Motor neuron (in vitro differentiated cells): ENCODE measurements around the gene NUP37. TPM values are rescaled to one million over a fixed set of nuclear protein-coding genes. Genes with fewer than 3 reads are reported as not detected.
"Not testable (repeated sequence)": the region's sequence is repeated elsewhere in the genome, so short reads cannot be mapped to it uniquely, and the experiment has no call there.

ENCODE experiments used
- ATAC-seq, 8 experiments: fragments of 200-7000 bp; cut with Tn5 transposase; replicated peaks in 6 of 8; 2 replicates each; pipeline ENCODE4 v1.8.0; 2021; ENCODE audit warnings: mild to moderate bottlenecking in 8 of 8, moderate library complexity in 8 of 8
- H3K27ac ChIP-seq, 2 donors: fragments of 250-450 bp; sonication (Bioruptor Pico); 2 replicates each; pipeline ENCODE4 v1.9.0; 2021; ENCODE audit warnings: antibody characterized with exemption in 2 of 2, mild to moderate bottlenecking in 2 of 2, moderate library complexity in 1 of 2
- H3K4me1 ChIP-seq, 2 donors: fragments of 250-450 bp; sonication (Bioruptor Pico); replicated peaks in 1 of 2; 2 replicates each; pipeline ENCODE4 v1.6.1; 2021; ENCODE audit warnings: antibody characterized with exemption in 2 of 2, mild to moderate bottlenecking in 2 of 2, moderate library complexity in 1 of 2
- H3K4me3 ChIP-seq, 5 donors: fragments of 250-450 bp; sonication (Bioruptor Pico); 2 replicates each; pipeline ENCODE4 v1.9.0; 2021; ENCODE audit warnings: antibody characterized with exemption in 5 of 5, mild to moderate bottlenecking in 5 of 5, moderate library complexity in 4 of 5
- WGBS, 10 experiments: fragments of 450-650 bp; shearing (Covaris generic); methylation state at CpG; one replicate each; pipeline ENCODE4 v1.0.0; 2022; 5-methylcytosine and 5-hydroxymethylcytosine counted together
- in situ Hi-C, 9 experiments: fragments of 400-800 bp; cut with MboI; loops; one replicate each; pipeline ENCODE4 v1.15.0; 2021; ENCODE audit warnings: low sequenced_read_pairs in 9 of 9, low pct_unique_long_range_greater_than_20kb in 2 of 9; ENCODE audit not compliant: unreplicated experiment in 9 of 9
- total RNA-seq, 8 experiments: library from RNA; unstranded; fragments of 300-600 nt; gene quantifications; 2 replicates each; pipeline versions ENCODE4 v1.2.3 to v1.2.4, GENCODE V29; 2022

Gene NUP37
- total RNA-seq, 8 experiments from 2014 or later, result 13.8 to 37.7 (median 24.4) TPM

DNA sequence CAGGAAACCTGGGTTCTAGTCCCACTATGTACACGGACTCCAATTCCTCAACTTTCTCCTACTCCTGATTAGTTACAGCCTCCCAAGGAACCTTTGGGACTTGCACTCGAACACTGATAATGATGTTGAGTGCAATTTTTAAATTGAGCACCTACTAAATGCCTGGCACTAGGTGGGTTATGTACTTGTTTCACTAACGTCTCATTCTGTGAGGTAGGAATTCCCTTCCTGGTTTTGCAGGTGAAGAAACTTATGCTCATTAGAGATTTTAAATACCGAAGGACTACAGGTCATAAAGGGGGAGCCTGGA is 605 bp upstream of the NUP37 start:
- 0% methylated on average over 1 to 3 of the region's 4 CpGs; no CpG with 5 or more reads in 3 of the 10 experiments for WGBS, 10 experiments

DNA sequence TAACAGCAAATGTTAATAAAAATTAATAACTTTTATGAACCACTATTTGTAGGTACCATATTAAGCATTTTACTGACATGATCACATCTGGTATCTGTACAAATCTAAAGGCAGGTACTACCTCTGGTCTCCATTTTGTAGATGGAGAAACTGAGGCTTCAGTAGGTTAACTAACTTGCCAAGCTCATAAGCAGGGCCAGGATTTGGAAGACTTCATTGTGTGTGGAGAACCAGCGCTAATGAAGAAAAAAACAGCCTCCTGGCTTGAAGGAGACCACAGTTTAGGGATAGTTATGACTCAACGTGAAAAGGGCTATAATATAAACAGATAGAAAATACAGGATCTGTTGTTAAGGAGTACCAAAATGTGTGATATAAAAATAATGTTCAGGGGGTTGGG is 1.0 kb downstream of the NUP37 start:
- peak overlapping the region in 4 of 5 donors; percentile 57 to 95 (median 64) for H3K4me3 ChIP-seq
- no peak for ATAC-seq
- in situ Hi-C loops, result no loop called here
- H3K4me1 ChIP-seq, result peaks cover 6 to 7% of the 10 kb centered on the region in 2 donors
- H3K27ac ChIP-seq, result no peak overlapping the region
- 0 to 100% (median 78%) methylated on average over 1 to 2 of the region's 2 CpGs; no CpG with 5 or more reads in 1 of the 10 experiments for WGBS, 10 experiments

More for the DNA sequence above, 605 bp upstream of the NUP37 start:
- no peak for ATAC-seq
- peak overlapping the region; percentile 57 to 95 (median 66) for H3K4me3 ChIP-seq
- H3K4me1 ChIP-seq, result peaks cover 6 to 7% of the 10 kb centered on the region in 2 donors
- in situ Hi-C loops, result no loop called here
- no peak overlapping the region for H3K27ac ChIP-seq

DNA sequence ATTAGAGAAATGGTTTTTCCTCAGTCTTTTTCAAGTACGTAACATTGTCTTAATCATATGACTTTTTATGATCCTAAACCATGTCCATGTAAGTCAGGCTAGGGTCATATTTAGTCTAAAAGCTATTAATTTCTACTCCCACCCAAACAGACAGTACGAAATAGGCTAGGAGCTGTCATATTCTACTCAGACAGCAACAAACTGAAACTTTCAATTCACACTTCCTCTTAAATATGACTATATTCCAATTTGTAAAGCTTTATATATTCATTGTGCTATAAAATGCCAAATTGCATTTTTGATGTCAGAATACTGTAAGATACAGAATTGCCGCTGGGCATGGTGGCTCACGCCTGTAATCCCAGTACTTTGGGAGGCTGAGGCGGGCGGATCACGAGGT is 3.5 kb downstream of the NUP37 start:
- H3K4me1 ChIP-seq, result peaks cover 6 to 7% of the 10 kb centered on the region in 2 donors
- in situ Hi-C loops, result no loop called here
- WGBS, 10 experiments, result 80 to 100% (median 95%) methylated on average over 1 to 7 of the region's 7 CpGs; no CpG with 5 or more reads in 1 of the 10 experiments
- no peak overlapping the region for H3K4me3 ChIP-seq
- H3K27ac ChIP-seq, result no peak overlapping the region
- no peak for ATAC-seq

DNA sequence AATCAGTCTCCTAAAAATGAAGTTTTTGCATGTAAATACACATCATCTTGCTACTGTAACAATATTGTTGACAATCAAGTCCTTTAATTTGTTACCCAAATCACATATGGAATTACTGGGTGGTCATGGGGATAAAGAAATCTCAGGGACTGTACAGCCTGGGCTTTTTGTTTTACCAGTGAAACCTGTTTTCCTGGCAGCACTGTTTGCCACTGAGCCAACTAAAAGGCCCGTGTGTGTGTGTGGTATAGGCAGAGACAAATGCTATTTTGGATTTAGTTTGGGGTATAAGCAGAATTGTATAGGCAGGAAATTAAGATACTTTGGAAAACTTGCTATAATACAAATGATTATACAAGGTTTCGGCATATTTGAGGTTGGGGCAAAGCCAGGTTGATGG is 5.7 kb downstream of the NUP37 start:
- 50 to 100% (median 76%) methylated on average over 1 to 2 of the region's 2 CpGs; no CpG with 5 or more reads in 2 of the 10 experiments for WGBS, 10 experiments

DNA sequence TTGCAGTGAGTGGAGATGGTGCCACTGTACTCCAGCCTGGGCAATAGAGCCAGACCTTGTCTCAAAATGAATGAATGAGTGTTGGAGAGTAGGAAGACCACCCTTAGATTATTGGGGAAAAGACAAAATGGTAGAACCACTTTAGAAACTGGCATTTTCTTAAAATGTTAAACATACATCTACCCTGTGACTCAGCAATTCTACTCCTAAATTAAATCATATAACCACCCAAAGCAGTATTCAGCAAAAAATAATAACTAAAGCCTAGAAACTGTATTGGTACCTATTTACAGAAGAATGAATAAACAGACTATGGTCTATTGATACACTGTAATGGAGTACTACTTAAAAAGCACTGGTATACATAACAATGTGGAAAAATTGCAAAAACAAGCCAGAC is 9.1 kb downstream of the NUP37 start:
- Histone ChIP-seq H3K4me1 (no peaks in the 10 kb centered on the region), H3K27ac (no peak overlapping the region), H3K4me3 (no peak overlapping the region)
- ATAC-seq, result no peak
- in situ Hi-C loops, result no loop called here

More for the DNA sequence above, 5.7 kb downstream of the NUP37 start:
- in situ Hi-C loops, result no loop called here
- no peak for ATAC-seq
- H3K4me1 ChIP-seq, result peaks cover 4 to 5% of the 10 kb centered on the region in 2 donors
- no peak overlapping the region for H3K27ac ChIP-seq
- H3K4me3 ChIP-seq, result no peak overlapping the region

DNA sequence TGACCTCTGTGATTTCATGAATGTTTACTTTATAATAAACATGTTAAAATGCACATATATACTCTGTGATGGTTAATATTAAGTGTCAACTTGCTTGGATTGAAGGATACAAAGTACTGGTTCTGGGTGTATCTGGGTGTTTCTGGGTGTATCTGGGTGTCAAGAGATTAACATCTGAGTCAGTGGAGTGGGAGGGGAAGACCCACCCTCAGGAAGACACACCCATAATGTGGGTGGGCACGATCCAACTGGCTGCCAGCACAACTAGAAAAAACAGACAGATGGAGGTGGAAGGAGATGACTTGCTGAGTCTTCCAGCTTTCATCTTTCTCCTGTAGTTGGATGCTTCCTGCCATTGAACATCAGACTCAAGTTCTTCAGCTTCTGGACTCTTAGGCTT is 11.9 kb downstream of the NUP37 start:
- ATAC-seq, result peak in 2 of 8 experiments; percentile 78 to 99
- 100% methylated on average over 1 of the region's 1 CpG; no CpG with 5 or more reads in 8 of the 10 experiments for WGBS, 10 experiments
- in situ Hi-C loops, result no loop called here
- no peak overlapping the region for H3K4me3 ChIP-seq
- no peak overlapping the region for H3K27ac ChIP-seq
- H3K4me1 ChIP-seq, result no peaks in the 10 kb centered on the region

DNA sequence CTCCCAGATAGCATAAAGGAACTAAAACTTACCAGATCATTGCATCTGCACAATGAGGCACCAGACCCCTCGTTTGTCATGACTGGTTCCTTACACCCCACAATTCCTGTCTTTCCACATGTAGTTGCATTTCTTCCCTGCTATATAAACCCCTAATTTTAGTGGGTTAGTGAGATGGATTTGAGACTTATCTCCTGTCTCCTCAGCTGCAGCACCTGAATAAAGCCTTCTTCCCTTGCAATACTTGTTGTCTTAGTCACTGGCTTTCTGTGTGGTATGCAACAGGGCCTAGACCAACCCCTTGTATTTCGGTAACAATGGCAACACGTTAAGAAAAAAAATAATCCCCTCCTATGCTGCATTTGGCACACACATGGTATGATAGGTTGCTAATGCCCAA is 13.0 kb downstream of the NUP37 start:
- in situ Hi-C loops, result no loop called here
- Histone ChIP-seq H3K27ac (no peak overlapping the region), H3K4me1 (no peaks in the 10 kb centered on the region), H3K4me3 (no peak overlapping the region)
- ATAC-seq, result no peak
- 75 to 100% (median 96%) methylated on average over 1 to 3 of the region's 3 CpGs for WGBS, 10 experiments

DNA sequence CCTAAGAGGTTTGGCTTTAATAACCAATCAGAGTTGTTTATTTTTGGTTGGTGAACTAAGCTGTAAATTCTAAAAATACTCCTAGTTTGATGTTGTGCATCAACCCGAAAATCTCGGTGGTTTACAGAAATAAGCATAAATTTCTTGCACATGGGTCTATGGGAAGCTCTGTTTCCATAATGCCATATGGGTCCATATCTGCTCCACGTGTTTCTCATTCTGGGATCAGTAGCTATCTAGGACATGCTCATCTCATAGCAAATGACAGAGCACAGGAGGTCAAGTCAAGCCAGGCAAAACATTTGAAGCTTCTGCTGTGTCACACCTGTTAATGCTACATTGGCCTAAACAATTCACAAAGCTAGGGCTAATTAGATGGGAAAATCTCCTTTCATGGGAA is 23.1 kb downstream of the NUP37 start:
- Histone ChIP-seq H3K27ac (no peak overlapping the region), H3K4me1 (no peaks in the 10 kb centered on the region), H3K4me3 (no peak overlapping the region)
- 60 to 100% (median 82%) methylated on average over 1 to 3 of the region's 3 CpGs; no CpG with 5 or more reads in 1 of the 10 experiments for WGBS, 10 experiments
- ATAC-seq, result no peak
- in situ Hi-C loops, result no loop called here

DNA sequence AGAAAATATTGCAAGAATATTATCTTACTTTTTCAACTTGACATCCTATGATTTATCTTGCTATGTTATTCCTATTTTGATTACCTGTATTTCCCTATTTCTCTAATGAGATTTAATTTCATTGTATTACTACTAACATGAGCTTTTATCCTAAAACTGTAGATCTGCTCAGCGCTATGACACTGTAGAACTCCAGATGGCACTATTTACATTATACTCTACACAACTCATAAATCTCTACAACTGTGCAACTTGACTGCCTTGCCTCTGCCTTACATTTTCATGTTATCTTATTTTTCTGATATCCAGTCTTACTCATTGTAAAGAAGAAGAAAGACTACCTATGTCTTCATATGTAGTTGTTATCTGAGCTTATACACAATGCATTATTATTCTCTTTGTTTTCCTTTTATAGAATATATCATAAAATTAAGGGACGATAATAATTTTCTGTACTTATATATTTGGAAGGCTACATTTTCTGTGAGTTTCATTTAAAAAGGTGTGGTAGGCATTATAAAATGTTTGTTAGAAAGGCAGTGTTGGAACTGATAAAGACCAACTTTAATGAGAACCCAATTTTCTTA is 24.1 kb downstream of the NUP37 start:
- 50 to 100% (median 81%) methylated on average over 1 to 2 of the region's 2 CpGs for WGBS, 10 experiments
- Histone ChIP-seq H3K27ac (no peak overlapping the region), H3K4me1 (no peaks in the 10 kb centered on the region), H3K4me3 (no peak overlapping the region)
- ATAC-seq, result peak in 5 of 8 experiments; percentile 39 to 73 (median 66)
- in situ Hi-C loops, result no loop called here

DNA sequence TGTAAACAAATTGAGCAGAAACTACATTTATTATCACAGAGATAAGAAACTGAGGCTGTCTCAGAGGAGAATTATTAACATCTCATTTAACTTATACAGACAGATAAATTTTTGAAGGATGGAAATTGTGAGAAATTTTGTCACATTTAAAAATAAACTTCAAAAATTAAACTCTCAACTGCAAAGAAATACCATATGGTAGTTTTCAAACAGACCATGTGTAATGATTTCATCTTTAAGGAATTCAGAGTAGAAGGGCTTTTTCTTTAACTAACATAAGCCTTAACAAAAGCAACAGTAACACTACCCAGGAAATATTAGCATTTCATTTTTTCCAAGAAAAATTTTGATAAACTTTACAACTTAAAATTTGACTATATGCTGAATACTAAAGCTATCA is 26.6 kb downstream of the NUP37 start:
- H3K4me3 ChIP-seq, result no peak overlapping the region
- in situ Hi-C loops, result no loop called here
- no peaks in the 10 kb centered on the region for H3K4me1 ChIP-seq
- H3K27ac ChIP-seq, result no peak overlapping the region
- peak in 1 of 8 experiments; percentile 22 for ATAC-seq

DNA sequence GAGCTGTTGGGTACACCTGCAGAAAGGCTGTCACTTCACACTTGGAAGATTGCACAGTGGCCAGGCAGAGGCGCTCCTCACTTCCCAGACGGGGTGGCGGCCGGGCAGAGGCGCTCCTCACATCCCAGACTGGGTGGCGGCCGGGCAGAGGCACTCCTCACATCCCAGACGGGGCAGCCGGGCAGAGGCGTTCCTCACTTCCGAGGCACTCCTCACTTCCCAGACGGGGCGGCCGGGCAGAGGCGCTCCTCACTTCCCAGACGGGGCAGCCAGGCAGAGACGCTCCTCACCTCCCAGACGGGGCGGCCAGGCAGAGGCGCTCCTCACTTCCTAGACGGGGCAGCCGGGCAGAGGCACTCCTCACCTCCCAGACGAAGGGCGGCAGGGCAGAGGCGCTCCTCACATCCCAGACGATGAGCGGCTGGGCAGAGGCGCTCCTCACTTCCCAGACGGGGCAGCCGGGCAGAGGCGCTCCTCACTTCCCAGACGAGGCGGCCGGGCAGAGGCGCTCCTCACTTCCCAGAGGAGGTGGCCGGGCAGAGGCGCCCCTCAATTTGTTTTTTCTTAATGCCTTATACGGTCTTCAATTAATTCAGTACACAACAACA is 30.6 kb downstream of the NUP37 start:
- H3K4me1 ChIP-seq, H3K27ac ChIP-seq, ATAC-seq, in situ Hi-C loops, H3K4me3 ChIP-seq: not testable (repeated sequence)
- 80 to 100% (median 90%) methylated on average over 1 to 2 of the region's 38 CpGs; no CpG with 5 or more reads in 7 of the 10 experiments for WGBS, 10 experiments

DNA sequence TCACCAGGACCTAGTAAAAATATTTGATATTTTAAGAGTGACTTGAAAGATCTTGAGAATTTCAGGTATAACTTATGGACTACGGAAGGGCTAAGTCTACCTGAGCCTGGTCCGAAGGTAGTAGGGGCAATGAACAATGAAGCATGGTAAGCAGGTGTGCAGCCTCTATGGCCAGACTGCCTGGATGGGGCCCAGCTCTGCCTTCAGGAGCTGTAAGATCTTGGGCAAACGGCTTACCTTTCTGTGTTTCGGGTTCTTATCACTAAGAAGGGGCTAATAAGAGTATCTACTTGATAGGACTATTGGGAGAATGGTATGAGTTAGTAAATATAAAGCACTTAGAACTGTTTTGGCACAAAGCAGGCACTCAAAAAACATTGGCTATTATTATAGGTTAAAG is 39.1 kb downstream of the NUP37 start:
- WGBS, 10 experiments, result 91 to 100% (median 100%) methylated on average over 2 to 4 of the region's 4 CpGs; no CpG with 5 or more reads in 1 of the 10 experiments
- no peaks in the 10 kb centered on the region for H3K4me1 ChIP-seq
- H3K27ac ChIP-seq, result no peak overlapping the region
- no peak overlapping the region for H3K4me3 ChIP-seq
- in situ Hi-C loops, result no loop called here
- no peak for ATAC-seq

DNA sequence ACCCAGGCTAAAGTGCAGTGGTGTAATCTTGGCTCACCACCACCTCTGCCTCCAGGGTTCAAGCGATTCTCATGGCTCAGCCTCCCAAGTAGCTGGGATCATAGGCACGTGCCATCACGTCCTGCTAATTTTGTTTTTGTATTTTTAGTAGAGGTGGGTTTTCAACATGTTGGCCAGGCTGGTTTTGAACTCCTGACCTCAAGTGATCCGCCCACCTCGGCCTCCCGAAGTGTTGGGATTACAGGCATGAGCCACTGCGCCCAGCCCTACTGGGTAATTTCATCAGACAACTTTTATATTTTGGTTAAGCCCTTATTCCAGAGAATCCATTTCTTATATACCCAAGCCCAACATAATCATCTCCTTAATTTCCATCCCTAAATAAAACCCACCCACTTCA is 47.8 kb downstream of the NUP37 start:
- in situ Hi-C loops, result loop anchor here in 1 of 9 experiments (25.0 kb wide), 1 partner anchor 110 kb away; no protein-coding TSS in a partner anchor
- not testable (repeated sequence) for H3K4me1 ChIP-seq, H3K27ac ChIP-seq, ATAC-seq, H3K4me3 ChIP-seq
- 87 to 100% (median 96%) methylated on average over 4 to 7 of the region's 7 CpGs; no CpG with 5 or more reads in 7 of the 10 experiments for WGBS, 10 experiments

DNA sequence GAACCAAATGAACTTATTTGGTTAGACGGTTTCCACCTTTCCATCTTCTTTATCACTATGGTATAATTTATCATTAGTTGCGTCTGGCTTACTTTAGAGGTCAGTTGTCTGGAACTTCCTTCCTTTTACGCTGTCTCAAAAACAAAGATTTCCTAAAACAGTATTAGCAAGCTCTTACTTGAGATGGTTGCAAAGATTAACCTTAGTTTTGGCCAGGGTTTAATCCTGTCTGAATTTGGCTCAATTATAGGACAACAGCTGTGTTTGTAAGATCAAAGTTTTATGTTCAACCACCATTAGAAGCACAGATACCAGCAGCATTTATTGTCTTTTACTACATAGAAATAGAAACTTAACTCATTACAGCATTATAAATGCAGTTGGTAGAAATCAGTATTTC is 50.2 kb downstream of the NUP37 start:
- Histone ChIP-seq H3K4me1 (no peaks in the 10 kb centered on the region), H3K4me3 (no peak overlapping the region), H3K27ac (no peak overlapping the region)
- in situ Hi-C loops, result loop anchor here in 1 of 9 experiments (25.0 kb wide), 1 partner anchor 107 kb away; no protein-coding TSS in a partner anchor
- WGBS, 10 experiments, result 80 to 100% (median 98%) methylated on average over 1 to 3 of the region's 3 CpGs; no CpG with 5 or more reads in 2 of the 10 experiments
- no peak for ATAC-seq
